CD4-positive, alpha-beta memory T cell (primary cell): ENCODE data around the gene BABAM2. TPM values are rescaled to one million over a fixed set of nuclear protein-coding genes. Genes with fewer than 3 reads are reported as not detected.
A peak's percentile ranks its signal among the peaks of the same experiment; 100 is the strongest.

Source experiments
- CTCF ChIA-PET: fragments of 350-600 bp; sonication (Branson Sonifier 250); formaldehyde crosslinking; loops from one replicate; lab custom pipeline; 2021; ENCODE audit warnings: inconsistent platforms; ENCODE audit not compliant: partially characterized antibody; lab: Charles Lee
- POLR2A ChIA-PET: fragments of 350-600 bp; sonication (Branson Sonifier 250); formaldehyde crosslinking; loops from one replicate; lab custom pipeline; 2021; ENCODE audit not compliant: partially characterized antibody; lab: Charles Lee
- DNase-seq, 5 donors: peaks; one replicate each; pipeline versions ENCODE4 v3.0.0 to v3.0.0-alpha.2; 2020 to 2022; ENCODE audit warnings: mixed read lengths in 1 of 5
- H3K27ac ChIP-seq: one replicate; pipeline ENCODE4 v1.7.0; 2013; ENCODE audit warnings: low read depth, low read length
- H3K27me3 ChIP-seq: 2 replicates; pipeline ENCODE4 v1.7.0; 2013; ENCODE audit warnings: mild to moderate bottlenecking, low read length, moderate library complexity; ENCODE audit not compliant: insufficient read depth
- H3K36me3 ChIP-seq: 2 replicates; pipeline ENCODE4 v1.7.0; 2013; ENCODE audit warnings: mild to moderate bottlenecking, low read length, moderate library complexity; ENCODE audit not compliant: insufficient read depth
- H3K4me1 ChIP-seq: 2 replicates; pipeline ENCODE4 v1.7.0; 2013; ENCODE audit warnings: mild to moderate bottlenecking, low read length, moderate library complexity; ENCODE audit not compliant: insufficient read depth
- H3K4me3 ChIP-seq, 2 donors: one replicate each; pipeline ENCODE4 v1.7.0; 2013; ENCODE audit warnings: low read length in 2 of 2, mild to moderate bottlenecking in 1 of 2
- H3K9me3 ChIP-seq, 2 donors: one replicate each; pipeline ENCODE4 v1.7.0; 2013; ENCODE audit warnings: low read length in 2 of 2, control low read depth in 1 of 2; ENCODE audit not compliant: control insufficient read depth in 1 of 2
- H3K27ac Mint-ChIP-seq, 7 donors: one replicate each; pipeline ENCODE4 v1.8.0; 2020 to 2021; ENCODE audit warnings: mixed read lengths in 7 of 7, mild to moderate bottlenecking in 6 of 7, inconsistent platforms in 3 of 7, moderate library complexity in 3 of 7
- H3K27me3 Mint-ChIP-seq, 2 donors: one replicate each; pipeline ENCODE4 v1.8.0; 2020 to 2021; ENCODE audit warnings: mixed read lengths in 2 of 2
- H3K36me3 Mint-ChIP-seq, 2 donors: one replicate each; pipeline ENCODE4 v1.8.0; 2020 to 2021; ENCODE audit warnings: mixed read lengths in 2 of 2, inconsistent platforms in 1 of 2, mild to moderate bottlenecking in 1 of 2
- H3K4me1 Mint-ChIP-seq, 4 donors: one replicate each; pipeline ENCODE4 v1.8.0; 2020 to 2021; ENCODE audit warnings: mixed read lengths in 4 of 4, mild to moderate bottlenecking in 1 of 4
- H3K4me3 Mint-ChIP-seq, 8 donors: one replicate each; pipeline ENCODE4 v1.8.0; 2020 to 2021; ENCODE audit warnings: mixed read lengths in 8 of 8, mild to moderate bottlenecking in 7 of 8, moderate library complexity in 6 of 8, inconsistent platforms in 3 of 8
- H3K9me3 Mint-ChIP-seq, 8 donors: one replicate each; pipeline ENCODE4 v1.8.0; 2020 to 2021; ENCODE audit warnings: mixed read lengths in 8 of 8, mild to moderate bottlenecking in 5 of 8, inconsistent platforms in 3 of 8, moderate library complexity in 1 of 8
- intact Hi-C: fragments of 100-400 bp; cut with micrococcal nuclease; formaldehyde crosslinking; loops from one replicate; pipeline ENCODE4 v1.15.1; 2023
- polyA plus RNA-seq, 2 donors: library from polyadenylated mRNA; unstranded; fragments of 300-500 nt; fragmentation: Illumina TruSeq; gene quantifications; one replicate each; pipeline ENCODE4 v1.2.3, GENCODE V29; 2021
- total RNA-seq, 2 experiments: library from RNA; stranded (reverse); gene quantifications; one replicate each; pipeline ENCODE4 v1.2.3, GENCODE V29; 2021

Gene BABAM2
- total and polyA plus RNA-seq, 4 experiments from 2014 or later = 37.3 to 60.1 (median 48.2) TPM

DNA sequence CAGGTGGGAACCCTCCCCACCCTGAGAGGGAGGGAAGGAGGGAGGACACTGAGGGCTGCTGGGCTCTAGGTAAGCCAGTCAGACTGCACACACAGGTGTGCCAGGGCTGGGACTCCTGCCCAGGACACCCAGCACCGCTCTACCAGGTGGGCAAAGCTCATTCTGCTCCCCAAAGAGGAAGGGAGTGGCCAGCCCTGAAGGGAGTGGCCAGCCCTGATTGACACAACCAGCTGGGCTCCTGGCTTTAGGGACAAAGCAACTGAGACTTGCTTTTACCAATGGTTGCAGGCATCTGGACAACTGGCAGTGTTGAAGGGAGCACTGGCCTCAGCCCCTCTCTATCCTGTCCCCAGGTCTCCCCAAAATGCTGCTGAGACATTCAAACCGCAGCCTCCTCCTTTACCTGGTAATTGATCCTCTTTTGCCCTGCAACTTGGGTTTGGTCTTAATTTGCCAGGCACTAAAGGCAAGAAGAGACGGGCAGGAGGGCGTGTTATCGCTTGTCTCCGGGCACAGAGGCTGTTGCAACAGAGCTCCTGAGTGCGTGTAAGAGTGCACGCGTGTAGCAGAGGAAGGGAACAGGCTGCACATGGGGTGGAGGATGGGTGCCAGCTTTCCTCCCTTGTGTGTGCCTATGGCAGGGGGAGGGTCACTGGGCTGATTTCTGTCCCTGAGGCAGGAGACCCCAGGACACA is 487.6 kb downstream of the BABAM2 start:
- peaks cover 12 to 35% (median 22%) of the 10 kb centered on the region in 4 donors for H3K4me1 Mint-ChIP-seq
- H3K4me1 ChIP-seq = peaks cover 28% of the 10 kb centered on the region
- ChIA-PET CTCF (interaction anchor here (0.6 to 1.4 kb wide), 3 partner anchors 13 to 529 kb away, joined by 3 read pairs; no protein-coding TSS in a partner anchor), POLR2A (interaction anchor here (1.0 to 1.9 kb wide), 5 partner anchors 12 to 18 kb away, joined by 3 to 8 read pairs (median 6); partner anchors contain the start of gene FOSL2)
- H3K4me3 ChIP-seq = no peak overlapping the region
- peak overlapping the region in 2 of 8 donors; percentile 3 to 64 for H3K4me3 Mint-ChIP-seq
- H3K27ac ChIP-seq = no peak overlapping the region
- no peaks in the 10 kb centered on the region for H3K9me3 Mint-ChIP-seq
- peak overlapping the region in 3 of 7 donors; percentile 8 to 27 (median 9) for H3K27ac Mint-ChIP-seq
- no peak for DNase-seq
- H3K9me3 ChIP-seq = no peaks in the 10 kb centered on the region
- H3K27me3 ChIP-seq = no peaks in the 10 kb centered on the region
- no peaks in the 10 kb centered on the region for H3K36me3 ChIP-seq
- H3K36me3 Mint-ChIP-seq = no peaks in the 10 kb centered on the region
- H3K27me3 Mint-ChIP-seq = no peaks in the 10 kb centered on the region
- intact Hi-C loops = no loop called here

DNA sequence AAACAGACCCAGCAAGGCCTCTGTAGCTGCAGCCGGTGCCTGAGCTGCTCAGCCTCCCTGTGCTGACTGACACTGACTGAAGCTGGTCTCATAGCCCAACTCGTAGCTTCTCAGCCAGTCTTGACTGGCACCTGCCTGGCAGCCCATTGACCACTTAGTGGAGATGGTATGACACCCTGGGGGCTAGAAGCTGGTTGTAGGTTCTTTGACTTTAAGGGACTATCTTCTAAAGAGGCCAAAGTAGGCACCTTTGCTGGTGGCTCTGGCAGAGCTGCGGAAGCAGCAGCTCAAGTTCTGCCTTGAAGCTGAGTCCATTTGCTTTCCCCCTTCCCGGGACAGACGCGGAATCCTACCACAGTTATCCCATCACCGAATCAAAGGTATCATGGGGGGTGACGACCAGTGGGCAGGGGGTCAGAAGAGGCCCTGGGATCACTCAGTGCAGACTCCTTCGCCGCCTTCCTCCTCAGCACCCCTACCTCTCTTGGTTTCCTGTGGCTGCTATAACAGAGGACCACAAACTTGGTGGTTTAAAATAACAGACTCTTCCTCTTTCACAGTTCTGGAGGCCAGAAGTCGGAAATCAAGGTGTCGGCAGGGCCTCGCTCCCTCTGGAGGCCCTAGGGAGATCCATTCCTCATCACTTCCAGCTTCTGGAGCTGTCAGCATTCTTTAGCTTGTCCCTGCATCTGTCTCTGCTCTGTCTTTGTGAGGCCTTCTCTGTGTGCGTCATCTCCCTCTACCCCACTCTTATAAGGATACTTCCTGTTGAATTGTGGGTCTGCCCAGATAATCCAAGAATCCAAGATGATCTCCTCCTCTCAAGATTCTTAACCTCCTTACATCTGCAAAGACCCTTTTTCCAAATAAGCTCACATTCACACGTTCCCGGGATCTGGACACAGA is 488.4 kb downstream of the BABAM2 start:
- no peak for DNase-seq
- H3K36me3 Mint-ChIP-seq = no peaks in the 10 kb centered on the region
- Histone ChIP-seq H3K4me3 (no peak overlapping the region), H3K27ac (no peak overlapping the region), H3K36me3 (no peaks in the 10 kb centered on the region), H3K27me3 (no peaks in the 10 kb centered on the region), H3K9me3 (no peaks in the 10 kb centered on the region), H3K4me1 (peaks cover 28% of the 10 kb centered on the region)
- ChIA-PET CTCF (interaction anchor here (0.8 to 1.4 kb wide), 2 partner anchors 12 to 74 kb away, joined by 3 read pairs; no protein-coding TSS in a partner anchor), POLR2A (interaction anchor here (1.0 to 1.9 kb wide), 5 partner anchors 12 to 19 kb away, joined by 3 to 8 read pairs (median 6); partner anchors contain the start of gene FOSL2)
- H3K9me3 Mint-ChIP-seq = no peaks in the 10 kb centered on the region
- peak overlapping the region in 7 of 8 donors; percentile 25 to 83 (median 64) for H3K4me3 Mint-ChIP-seq
- H3K4me1 Mint-ChIP-seq = peaks cover 12 to 33% (median 21%) of the 10 kb centered on the region in 4 donors
- intact Hi-C loops = no loop called here
- H3K27me3 Mint-ChIP-seq = no peaks in the 10 kb centered on the region
- H3K27ac Mint-ChIP-seq = peak overlapping the region in 6 of 7 donors; percentile 18 to 88 (median 82)

DNA sequence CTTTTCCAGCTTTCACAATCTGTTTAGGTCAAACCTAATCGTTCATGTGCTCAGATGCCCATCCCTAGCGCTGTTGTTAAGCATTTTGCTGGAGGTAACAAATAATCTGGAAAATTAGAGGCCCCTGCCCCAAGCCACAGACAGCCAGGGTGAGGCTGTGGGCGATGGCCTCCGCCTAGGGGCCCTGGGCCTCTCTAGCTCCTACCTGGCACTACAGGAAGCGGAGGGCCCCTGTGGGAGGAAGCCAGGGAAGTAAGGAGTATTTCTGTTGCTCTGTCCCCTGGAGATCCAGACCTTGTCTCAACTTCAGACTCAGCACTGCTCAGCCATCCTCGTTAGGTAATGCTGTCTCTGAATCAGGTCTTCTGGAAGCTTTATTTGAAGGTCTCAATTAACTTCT is 489.7 kb downstream of the BABAM2 start:
- Mint-ChIP-seq H3K4me3 (no peak overlapping the region), H3K27ac (peak overlapping the region in 1 of 7 donors; percentile 50), H3K36me3 (no peaks in the 10 kb centered on the region), H3K9me3 (no peaks in the 10 kb centered on the region), H3K27me3 (no peaks in the 10 kb centered on the region), H3K4me1 (peaks cover 12 to 28% (median 21%) of the 10 kb centered on the region in 4 donors)
- no peak overlapping the region for H3K27ac ChIP-seq
- POLR2A ChIA-PET = interaction anchor here (0.9 to 1.6 kb wide), 5 partner anchors 9 to 30 kb away, joined by 3 to 9 read pairs (median 5); partner anchors contain the start of gene FOSL2
- CTCF ChIA-PET = interaction anchor here (1.3 kb wide), 1 partner anchor 12 kb away, joined by 3 read pairs; the partner anchor contains the start of gene FOSL2
- no peak overlapping the region for H3K4me3 ChIP-seq
- no peaks in the 10 kb centered on the region for H3K9me3 ChIP-seq
- H3K27me3 ChIP-seq = no peaks in the 10 kb centered on the region
- DNase-seq = no peak
- H3K36me3 ChIP-seq = no peaks in the 10 kb centered on the region
- intact Hi-C loops = no loop called here
- peaks cover 28% of the 10 kb centered on the region for H3K4me1 ChIP-seq

DNA sequence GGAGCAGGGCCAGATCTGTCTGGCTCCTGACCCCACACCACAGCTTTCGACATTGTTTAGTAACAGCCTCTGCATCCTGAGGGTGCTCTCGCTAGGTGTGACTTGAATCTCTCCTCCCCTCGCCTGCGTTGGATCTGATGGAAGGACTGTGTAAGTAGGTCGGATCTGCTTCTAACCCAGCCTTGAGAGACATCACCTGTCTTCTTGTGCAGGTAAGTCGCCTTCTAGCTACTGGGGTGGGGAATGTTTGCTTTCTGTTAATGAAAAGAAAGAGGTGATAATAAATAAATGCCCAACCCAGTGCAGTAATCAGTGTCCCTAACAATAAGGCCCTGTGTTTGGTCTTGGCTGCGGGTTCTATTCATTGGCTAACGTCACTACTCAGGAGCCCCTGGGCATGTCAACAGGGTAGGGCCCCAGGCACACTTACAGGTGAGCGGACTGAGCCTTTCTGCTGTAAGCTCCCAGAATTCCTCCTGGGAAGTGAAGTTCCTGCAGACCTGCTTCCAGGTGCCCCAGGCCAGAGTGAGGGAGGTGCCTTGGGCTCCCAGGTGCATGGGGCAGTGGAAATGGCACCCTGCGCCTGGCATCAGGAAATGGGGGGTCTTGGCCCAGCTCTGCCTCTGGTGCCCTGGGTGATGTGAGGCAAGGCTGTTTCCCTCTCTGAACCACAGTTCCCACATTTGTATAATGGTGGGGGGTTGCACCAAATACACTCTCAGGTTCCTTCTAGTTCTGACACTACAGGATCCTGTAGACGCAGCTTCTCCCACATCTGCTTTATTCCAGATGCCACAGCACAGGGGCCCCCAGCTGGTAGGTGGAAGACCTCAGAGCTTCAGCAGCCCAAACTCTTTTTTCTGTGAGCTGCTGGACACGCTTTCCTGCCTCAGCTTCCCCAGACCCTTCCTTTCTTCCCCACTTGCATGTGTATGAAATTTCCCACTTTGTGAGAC is 491.0 kb downstream of the BABAM2 start:
- Mint-ChIP-seq H3K9me3 (no peaks in the 10 kb centered on the region), H3K4me3 (no peak overlapping the region), H3K36me3 (no peaks in the 10 kb centered on the region), H3K27me3 (no peaks in the 10 kb centered on the region), H3K4me1 (peaks cover 12 to 28% (median 17%) of the 10 kb centered on the region in 4 donors), H3K27ac (peak overlapping the region in 1 of 7 donors; percentile 13)
- Histone ChIP-seq H3K27ac (no peak overlapping the region), H3K27me3 (no peaks in the 10 kb centered on the region), H3K36me3 (no peaks in the 10 kb centered on the region), H3K4me3 (no peak overlapping the region), H3K4me1 (peaks cover 28% of the 10 kb centered on the region), H3K9me3 (no peaks in the 10 kb centered on the region)
- no peak for DNase-seq
- CTCF ChIA-PET = interaction anchor here (1.2 to 1.3 kb wide), 3 partner anchors 9 to 698 kb away, joined by 3 read pairs; no protein-coding TSS in a partner anchor
- intact Hi-C loops = no loop called here
- POLR2A ChIA-PET = interaction anchor here (1.4 to 1.6 kb wide), 2 partner anchors 9 to 31 kb away, joined by 3 to 9 read pairs; no protein-coding TSS in a partner anchor

DNA sequence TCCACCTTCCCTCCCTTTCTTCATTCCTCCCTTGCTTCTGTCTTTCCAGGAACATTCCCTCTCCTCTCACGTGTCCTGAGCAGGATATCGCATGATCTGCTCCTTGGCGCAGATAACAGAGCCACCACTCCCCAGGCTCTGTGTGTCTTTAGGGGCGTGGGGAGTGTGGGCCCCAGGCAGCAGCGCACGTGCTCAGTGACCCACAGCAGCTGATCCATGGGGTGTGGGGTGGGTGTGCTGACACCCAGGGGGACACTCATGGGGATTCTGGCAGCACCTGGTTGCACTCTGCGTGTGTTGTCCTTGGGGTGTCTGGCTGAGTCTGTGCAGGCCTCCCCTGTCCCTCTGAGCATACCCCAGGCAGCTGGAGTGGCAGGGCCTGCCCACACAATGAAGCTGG is 492.2 kb downstream of the BABAM2 start:
- H3K9me3 ChIP-seq = no peaks in the 10 kb centered on the region
- Mint-ChIP-seq H3K4me3 (no peak overlapping the region), H3K27me3 (no peaks in the 10 kb centered on the region), H3K27ac (peak overlapping the region in 3 of 7 donors; percentile 10 to 84 (median 50)), H3K9me3 (no peaks in the 10 kb centered on the region), H3K36me3 (no peaks in the 10 kb centered on the region), H3K4me1 (peaks cover 12 to 24% (median 19%) of the 10 kb centered on the region in 4 donors)
- H3K4me3 ChIP-seq = no peak overlapping the region
- H3K4me1 ChIP-seq = peaks cover 26% of the 10 kb centered on the region
- no peak for DNase-seq
- no peaks in the 10 kb centered on the region for H3K36me3 ChIP-seq
- ChIA-PET POLR2A (interaction anchor here (0.5 to 0.6 kb wide), 2 partner anchors 36 to 37 kb away, joined by 3 to 4 read pairs; no protein-coding TSS in a partner anchor), CTCF (interaction anchor here (1.2 kb wide), 1 partner anchor 8 kb away, joined by 3 read pairs; no protein-coding TSS in a partner anchor)
- intact Hi-C loops = no loop called here
- no peaks in the 10 kb centered on the region for H3K27me3 ChIP-seq
- no peak overlapping the region for H3K27ac ChIP-seq
